A673 (cell line): ENCODE data around the gene PPP2R5B.

Source experiments
- CTCF ChIP-seq: fragments of 300-800, 200-600 bp; sonication (generic); conservative IDR thresholded peaks from 2 replicates; pipeline ENCODE4 v1.5.1; 2017; ENCODE audit warnings: low read depth, mild to moderate bottlenecking, antibody characterized with exemption, low read length, moderate library complexity, mixed read lengths
- EZH2 ChIP-seq: fragments of 200-600 bp; sonication (generic); IDR thresholded peaks from 2 replicates; pipeline ENCODE4 v1.6.1; 2017; ENCODE audit warnings: borderline replicate concordance, low read depth, mild to moderate bottlenecking, mixed read lengths, antibody characterized with exemption, low read length; ENCODE audit not compliant: poor library complexity, severe bottlenecking

- TF ChIP-seq EZH2 (no peak), CTCF (no peak)
Observed at GRCh38 chr11:64913171-64913727, 11.2 kb upstream of the PPP2R5B start.
